Loucy (cell line): Measurements from ENCODE around the gene PSAPL1.
"Not testable (repeated sequence)": the region's sequence is repeated elsewhere in the genome, so short reads cannot be mapped to it uniquely, and the experiment has no call there.

Experiments used
- H2AFZ ChIP-seq: fragments of 200-600 bp; sonication (generic); 2 replicates; pipeline ENCODE4 v1.6.0; 2016; ENCODE audit warnings: antibody characterized with exemption, mild to moderate bottlenecking, low read length, moderate library complexity
- H3F3A ChIP-seq: fragments of 200-600 bp; 2 replicates; pipeline ENCODE4 v1.6.0; 2016; ENCODE audit warnings: antibody characterized with exemption, low read depth, mild to moderate bottlenecking
- H3K27me3 ChIP-seq: fragments of 200-600 bp; sonication (generic); 2 replicates; pipeline ENCODE4 v1.6.1; 2014; ENCODE audit warnings: low read length, mild to moderate bottlenecking; ENCODE audit not compliant: insufficient read depth, poor library complexity, severe bottlenecking
- H3K36me3 ChIP-seq: fragments of 200-600 bp; sonication (generic); 2 replicates; pipeline ENCODE4 v1.6.1; 2016; ENCODE audit warnings: low read length; ENCODE audit not compliant: insufficient read depth
- H3K4me1 ChIP-seq: fragments of 200-600 bp; sonication (generic); 2 replicates; pipeline ENCODE4 v1.5.1; 2014; ENCODE audit warnings: low read length, mild to moderate bottlenecking; ENCODE audit not compliant: insufficient read depth, poor library complexity, severe bottlenecking
- H3K4me2 ChIP-seq: fragments of 200-600 bp; sonication (generic); 2 replicates; pipeline ENCODE4 v1.6.0; 2014; ENCODE audit warnings: antibody characterized with exemption, low read length, low read depth, mild to moderate bottlenecking; ENCODE audit not compliant: poor library complexity, severe bottlenecking
- H3K4me3 ChIP-seq: fragments of 200-600 bp; sonication (generic); 2 replicates; pipeline ENCODE4 v1.5.1; 2014; ENCODE audit warnings: low read length, mild to moderate bottlenecking, mixed read lengths; ENCODE audit not compliant: poor library complexity, severe bottlenecking
- H3K79me2 ChIP-seq: fragments of 200-600 bp; sonication (generic); 2 replicates; pipeline ENCODE4 v1.6.1; 2014; ENCODE audit warnings: low read length; ENCODE audit not compliant: insufficient read depth
- H3K9ac ChIP-seq: fragments of 200-600 bp; sonication (generic); 2 replicates; pipeline ENCODE4 v1.6.0; 2014; ENCODE audit warnings: mild to moderate bottlenecking, low read depth, low read length, moderate library complexity; ENCODE audit not compliant: poor library complexity, severe bottlenecking
- H3K9me2 ChIP-seq: fragments of 200-600 bp; sonication (generic); replicated peaks from 2 replicates; pipeline ENCODE4 v1.6.1; 2016; ENCODE audit warnings: low read depth, low read length, mixed read lengths
- H3K9me3 ChIP-seq: fragments of 200-600 bp; sonication (generic); 2 replicates; pipeline ENCODE4 v1.6.1; 2014; ENCODE audit warnings: mild to moderate bottlenecking, antibody characterized with exemption, low read length, low read depth; ENCODE audit not compliant: insufficient read depth
- H4K20me1 ChIP-seq: fragments of 200-600 bp; sonication (generic); 2 replicates; pipeline ENCODE4 v1.6.0; 2014; ENCODE audit warnings: antibody characterized with exemption, low read length, mild to moderate bottlenecking; ENCODE audit not compliant: insufficient read depth, poor library complexity, severe bottlenecking
- EZH2phosphoT487 ChIP-seq: fragments of 200-600 bp; IDR thresholded peaks from 2 replicates; pipeline ENCODE4 v1.6.1; 2018; ENCODE audit warnings: antibody characterized with exemption, mild to moderate bottlenecking, moderate library complexity, borderline replicate concordance
- TF ChIP-seq, protein P1 (sequence below): fragments of 200-600 bp; sonication (generic); conservative IDR thresholded peaks from 2 replicates; pipeline ENCODE4 v1.5.1; 2014; ENCODE audit warnings: mild to moderate bottlenecking, antibody characterized with exemption, low read length

Gene PSAPL1

DNA sequence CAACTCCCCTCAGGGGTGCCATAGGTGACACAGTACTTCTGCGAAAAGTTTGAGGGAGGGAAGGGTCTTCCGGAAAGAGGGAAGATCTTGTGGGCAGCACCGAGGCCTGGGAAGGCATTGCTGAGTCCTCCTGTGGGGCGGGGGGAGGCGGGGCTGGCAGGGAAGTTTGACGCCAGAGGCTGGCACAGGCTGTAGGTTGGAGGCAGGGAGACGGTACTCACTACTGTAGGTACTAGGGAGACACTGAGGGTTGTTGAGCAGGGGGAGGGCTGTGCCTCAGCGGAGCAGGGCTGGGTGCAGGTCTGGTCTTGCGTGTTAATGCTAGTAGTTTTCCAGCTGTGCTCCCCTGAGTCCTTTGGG, 23.3 kb upstream of the PSAPL1 start:
- H2AFZ ChIP-seq: no peak overlapping the region
- H3K4me3 ChIP-seq: no peak overlapping the region
- TF ChIP-seq EZH2phosphoT487: no peak
- TF ChIP-seq, protein P1, sequence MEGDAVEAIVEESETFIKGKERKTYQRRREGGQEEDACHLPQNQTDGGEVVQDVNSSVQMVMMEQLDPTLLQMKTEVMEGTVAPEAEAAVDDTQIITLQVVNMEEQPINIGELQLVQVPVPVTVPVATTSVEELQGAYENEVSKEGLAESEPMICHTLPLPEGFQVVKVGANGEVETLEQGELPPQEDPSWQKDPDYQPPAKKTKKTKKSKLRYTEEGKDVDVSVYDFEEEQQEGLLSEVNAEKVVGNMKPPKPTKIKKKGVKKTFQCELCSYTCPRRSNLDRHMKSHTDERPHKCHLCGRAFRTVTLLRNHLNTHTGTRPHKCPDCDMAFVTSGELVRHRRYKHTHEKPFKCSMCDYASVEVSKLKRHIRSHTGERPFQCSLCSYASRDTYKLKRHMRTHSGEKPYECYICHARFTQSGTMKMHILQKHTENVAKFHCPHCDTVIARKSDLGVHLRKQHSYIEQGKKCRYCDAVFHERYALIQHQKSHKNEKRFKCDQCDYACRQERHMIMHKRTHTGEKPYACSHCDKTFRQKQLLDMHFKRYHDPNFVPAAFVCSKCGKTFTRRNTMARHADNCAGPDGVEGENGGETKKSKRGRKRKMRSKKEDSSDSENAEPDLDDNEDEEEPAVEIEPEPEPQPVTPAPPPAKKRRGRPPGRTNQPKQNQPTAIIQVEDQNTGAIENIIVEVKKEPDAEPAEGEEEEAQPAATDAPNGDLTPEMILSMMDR: no peak
- H4K20me1 ChIP-seq: no peaks in the 10 kb centered on the region
- no peaks in the 10 kb centered on the region for H3F3A ChIP-seq
- H3K27me3 ChIP-seq: no peaks in the 10 kb centered on the region
- H3K4me1 ChIP-seq: no peaks in the 10 kb centered on the region
- H3K9me2 ChIP-seq: no peaks in the 10 kb centered on the region
- H3K36me3 ChIP-seq: no peaks in the 10 kb centered on the region
- H3K9me3 ChIP-seq: peaks cover 11% of the 10 kb centered on the region; the same call in 1 of the 2 replicates
- no peak overlapping the region for H3K4me2 ChIP-seq
- H3K79me2 ChIP-seq: no peaks in the 10 kb centered on the region
- no peak overlapping the region for H3K9ac ChIP-seq

DNA sequence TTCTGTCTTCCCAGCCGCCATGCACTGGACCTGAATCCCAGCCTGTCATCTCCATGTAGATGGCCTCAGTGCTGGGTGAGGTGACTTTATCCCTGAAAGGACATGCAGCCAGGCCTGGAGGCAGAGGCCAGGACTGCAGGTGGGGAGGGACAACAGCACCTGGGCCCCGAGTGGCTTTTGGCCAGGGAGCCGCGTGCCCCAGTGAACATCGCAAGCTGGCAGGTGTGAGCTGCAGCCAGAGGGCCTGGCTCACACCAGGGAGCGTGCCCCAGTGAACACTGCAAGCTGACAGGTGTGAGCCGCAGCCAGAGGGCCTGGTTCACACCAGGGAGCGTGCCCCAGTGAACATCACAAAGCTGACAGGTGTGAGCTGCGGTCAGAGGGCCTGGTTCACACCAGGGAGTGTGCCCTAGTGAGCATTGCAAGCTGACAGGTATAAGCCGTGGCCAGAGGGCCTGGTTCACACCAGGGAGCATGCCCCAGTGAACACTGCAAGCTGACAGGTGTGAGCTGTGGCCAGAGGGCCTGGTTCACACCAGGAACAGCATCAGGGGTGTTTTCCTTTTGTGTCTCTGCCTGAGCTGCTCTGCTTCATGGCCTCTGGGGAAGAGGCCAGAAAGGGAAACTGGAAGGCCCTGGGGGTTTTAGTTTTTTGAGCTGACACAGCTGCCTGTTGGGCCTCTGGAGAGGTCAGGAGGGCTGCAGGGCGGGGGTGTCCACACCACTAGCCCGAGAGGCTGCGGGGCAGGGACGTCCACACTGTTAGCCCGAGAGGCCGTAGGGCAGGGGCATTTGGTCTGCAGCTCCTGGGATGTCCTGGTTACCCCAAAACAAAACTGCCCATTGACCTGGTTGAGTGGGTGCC, 22.7 kb upstream of the PSAPL1 start:
- Histone ChIP-seq H3K36me3 (no peaks in the 10 kb centered on the region), H3K79me2 (no peaks in the 10 kb centered on the region), H3K4me3 (no peak overlapping the region), H3K9me3 (peaks cover 8% of the 10 kb centered on the region; the same call in 1 of the 2 replicates), H3K4me1 (no peaks in the 10 kb centered on the region), H3K27me3 (no peaks in the 10 kb centered on the region), H4K20me1 (no peaks in the 10 kb centered on the region), H3K4me2 (no peak overlapping the region), H3F3A (no peaks in the 10 kb centered on the region), H3K9ac (no peak overlapping the region), H3K9me2 (no peaks in the 10 kb centered on the region), H2AFZ (no peak overlapping the region)
- TF ChIP-seq, protein P1: no peak

DNA sequence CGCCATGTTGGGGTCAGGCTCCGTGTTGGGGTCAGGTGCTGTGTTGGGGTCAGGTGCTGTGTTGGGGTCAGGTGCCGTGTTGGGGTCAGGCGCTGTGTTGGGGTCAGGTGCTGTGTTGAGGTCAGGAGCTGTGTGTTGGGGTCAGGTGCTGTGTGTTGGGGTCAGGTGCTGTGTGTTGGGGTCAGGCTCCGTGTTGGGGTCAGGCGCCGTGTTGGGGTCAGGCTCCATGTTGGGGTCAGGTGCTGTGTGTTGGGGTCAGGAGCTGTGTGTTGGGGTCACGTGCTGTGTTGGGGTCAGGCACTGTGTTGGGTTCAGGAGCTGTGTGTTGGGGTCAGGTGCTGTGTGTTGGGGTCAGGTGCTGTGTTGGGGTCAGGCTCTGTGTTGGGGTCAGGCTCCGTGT, 18.1 kb upstream of the PSAPL1 start:
- not testable (repeated sequence) for H2AFZ ChIP-seq, H3K4me2 ChIP-seq, H3F3A ChIP-seq, H3K36me3 ChIP-seq, H3K4me3 ChIP-seq, H3K4me1 ChIP-seq, H3K27me3 ChIP-seq, H3K9me2 ChIP-seq, H3K9ac ChIP-seq, H4K20me1 ChIP-seq, H3K79me2 ChIP-seq
- H3K9me3 ChIP-seq: peaks cover 14% of the 10 kb centered on the region; the same call in 1 of the 2 replicates

DNA sequence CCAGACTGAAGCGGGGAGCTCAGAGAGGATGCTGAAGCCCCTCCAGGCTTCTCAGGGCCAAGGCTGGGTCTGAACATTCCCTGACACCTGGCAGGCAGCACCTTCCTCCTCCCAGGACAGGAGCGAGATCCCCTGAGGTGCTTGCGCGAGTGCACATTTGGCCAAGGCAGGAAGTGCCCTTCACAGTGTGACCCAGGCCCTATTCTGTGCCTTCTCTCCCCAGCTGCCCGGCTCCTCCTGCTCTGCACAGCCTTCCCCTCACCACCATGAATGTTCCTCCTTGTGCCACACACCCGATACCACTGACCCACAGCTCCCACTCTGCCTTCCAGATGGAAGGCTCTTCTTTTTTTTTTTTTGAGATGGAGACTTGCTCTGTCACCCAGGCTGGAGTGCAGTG, 17.1 kb upstream of the PSAPL1 start:
- Histone ChIP-seq H3K9ac (no peak overlapping the region), H3F3A (no peaks in the 10 kb centered on the region), H3K27me3 (no peaks in the 10 kb centered on the region)

More for the DNA sequence above, 17.1 kb upstream of the PSAPL1 start:
- Histone ChIP-seq H2AFZ (no peak overlapping the region), H3K79me2 (no peaks in the 10 kb centered on the region), H3K4me1 (no peaks in the 10 kb centered on the region), H3K4me3 (no peak overlapping the region), H3K36me3 (no peaks in the 10 kb centered on the region), H3K4me2 (no peak overlapping the region), H3K9me3 (peaks cover 13% of the 10 kb centered on the region; the same call in 1 of the 2 replicates), H4K20me1 (no peaks in the 10 kb centered on the region), H3K9me2 (no peaks in the 10 kb centered on the region)
- TF ChIP-seq EZH2phosphoT487: no peak
- TF ChIP-seq, protein P1: no peak
